ENCODE data around the gene KCNN3. TPM values are rescaled to one million over a fixed set of nuclear protein-coding genes. Genes with fewer than 3 reads are reported as not detected.

The KCNN3 gene
- total RNA-seq, 1 experiment from 2014 or later = 0.07 TPM

- POLR2A ChIA-PET = no interaction called here
- intact Hi-C loops (cut with micrococcal nuclease) = loop anchor here (10.0 kb wide), 1 partner anchor 45 kb away; no protein-coding TSS in a partner anchor
Observed at GRCh38 chr1:154769193-154769895, 100.7 kb downstream of the KCNN3 start.

DNA sequence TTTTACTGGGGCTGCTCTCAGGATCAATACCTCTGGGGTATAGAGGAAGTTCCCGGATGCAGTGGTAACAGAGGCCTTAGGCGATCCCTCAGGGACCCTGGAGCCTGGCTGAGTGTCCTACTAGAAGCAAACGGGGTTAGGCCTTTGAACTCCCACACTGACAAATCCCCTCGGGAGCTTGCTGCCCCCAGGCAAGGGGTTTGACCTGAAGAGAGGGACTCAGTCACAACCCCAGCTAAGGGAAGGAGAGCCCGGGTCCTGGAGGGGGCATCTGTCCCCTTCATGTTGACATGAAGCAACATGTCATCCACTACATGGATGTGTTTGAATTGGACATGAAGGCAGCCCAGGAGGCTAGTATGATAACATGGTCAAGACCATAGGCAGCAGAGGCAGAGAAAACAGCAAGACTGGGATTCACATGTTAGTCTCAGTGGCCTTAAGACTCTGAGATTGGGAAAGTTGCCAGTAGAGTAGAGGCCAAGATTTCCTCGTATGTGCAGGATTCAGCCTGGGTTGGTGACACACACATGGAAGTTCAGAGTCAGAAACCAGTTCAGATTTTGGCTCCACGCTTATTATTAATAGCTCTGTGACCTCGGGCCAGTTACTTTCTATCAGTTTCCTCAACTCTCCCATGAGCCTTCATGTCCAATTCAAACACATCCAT, 101.5 kb downstream of the KCNN3 start:
- Mint-ChIP-seq H3K4me3 (ENCODE audit: unreplicated experiment) (no peak overlapping the region), H3K27me3 (ENCODE audit: insufficient read depth, unreplicated experiment) (peaks cover 29% of the 10 kb centered on the region)
- intact Hi-C loops (cut with micrococcal nuclease) = loop anchor here (10.0 kb wide), 1 partner anchor 46 kb away; no protein-coding TSS in a partner anchor

More at GRCh38 chr1:154769193-154769895, 100.7 kb downstream of the KCNN3 start:
- H3K4me1 Mint-ChIP-seq (ENCODE audit: insufficient read depth, unreplicated experiment) = no peaks in the 10 kb centered on the region
- CTCF ChIA-PET = interaction anchor here (0.6 to 0.8 kb wide), 2 partner anchors 49 to 110 kb away, joined by 3 read pairs; no protein-coding TSS in a partner anchor
- no peak for DNase-seq (ENCODE audit: unreplicated experiment)
- peaks cover 22% of the 10 kb centered on the region for H3K27me3 Mint-ChIP-seq (ENCODE audit: insufficient read depth, unreplicated experiment)
- no peak overlapping the region for H3K4me3 Mint-ChIP-seq (ENCODE audit: unreplicated experiment)
- TF ChIP-seq, protein P1, sequence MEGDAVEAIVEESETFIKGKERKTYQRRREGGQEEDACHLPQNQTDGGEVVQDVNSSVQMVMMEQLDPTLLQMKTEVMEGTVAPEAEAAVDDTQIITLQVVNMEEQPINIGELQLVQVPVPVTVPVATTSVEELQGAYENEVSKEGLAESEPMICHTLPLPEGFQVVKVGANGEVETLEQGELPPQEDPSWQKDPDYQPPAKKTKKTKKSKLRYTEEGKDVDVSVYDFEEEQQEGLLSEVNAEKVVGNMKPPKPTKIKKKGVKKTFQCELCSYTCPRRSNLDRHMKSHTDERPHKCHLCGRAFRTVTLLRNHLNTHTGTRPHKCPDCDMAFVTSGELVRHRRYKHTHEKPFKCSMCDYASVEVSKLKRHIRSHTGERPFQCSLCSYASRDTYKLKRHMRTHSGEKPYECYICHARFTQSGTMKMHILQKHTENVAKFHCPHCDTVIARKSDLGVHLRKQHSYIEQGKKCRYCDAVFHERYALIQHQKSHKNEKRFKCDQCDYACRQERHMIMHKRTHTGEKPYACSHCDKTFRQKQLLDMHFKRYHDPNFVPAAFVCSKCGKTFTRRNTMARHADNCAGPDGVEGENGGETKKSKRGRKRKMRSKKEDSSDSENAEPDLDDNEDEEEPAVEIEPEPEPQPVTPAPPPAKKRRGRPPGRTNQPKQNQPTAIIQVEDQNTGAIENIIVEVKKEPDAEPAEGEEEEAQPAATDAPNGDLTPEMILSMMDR (IDR thresholded peaks at IDR 0.05; ENCODE audit: unreplicated experiment) = no peak
- no peaks in the 10 kb centered on the region for H3K36me3 Mint-ChIP-seq (ENCODE audit: insufficient read depth, unreplicated experiment)
- no TSS peak for BruUV-seq (replicated peaks)
- no peak overlapping the region for H3K27ac Mint-ChIP-seq (ENCODE audit: low read depth, unreplicated experiment)
- no peaks in the 10 kb centered on the region for H3K9me3 Mint-ChIP-seq (ENCODE audit: unreplicated experiment)

GRCh38 chr1:154767315-154768240, 102.5 kb downstream of the KCNN3 start:
- H3K9me3 Mint-ChIP-seq (ENCODE audit: unreplicated experiment) = no peaks in the 10 kb centered on the region
- H3K36me3 Mint-ChIP-seq (ENCODE audit: insufficient read depth, unreplicated experiment) = no peaks in the 10 kb centered on the region
- BruUV-seq (replicated peaks) = no TSS peak
- peak; percentile 15 for DNase-seq (ENCODE audit: unreplicated experiment)
- no peaks in the 10 kb centered on the region for H3K4me1 Mint-ChIP-seq (ENCODE audit: insufficient read depth, unreplicated experiment)
- no peak overlapping the region for H3K27ac Mint-ChIP-seq (ENCODE audit: low read depth, unreplicated experiment)
- H3K4me3 Mint-ChIP-seq (ENCODE audit: unreplicated experiment) = no peak overlapping the region
- POLR2A ChIA-PET = no interaction called here
- peaks cover 39% of the 10 kb centered on the region for H3K27me3 Mint-ChIP-seq (ENCODE audit: insufficient read depth, unreplicated experiment)
- CTCF ChIA-PET = interaction anchor here (0.7 to 1.1 kb wide), 3 partner anchors 16 to 97 kb away, joined by 3 to 4 read pairs (median 3); no protein-coding TSS in a partner anchor
- intact Hi-C loops (cut with micrococcal nuclease) = loop anchor here (10.0 kb wide), 1 partner anchor 47 kb away; no protein-coding TSS in a partner anchor
- TF ChIP-seq, protein P1 (IDR thresholded peaks at IDR 0.05; ENCODE audit: unreplicated experiment) = no peak

More for the DNA sequence above, 101.5 kb downstream of the KCNN3 start:
- H3K36me3 Mint-ChIP-seq (ENCODE audit: insufficient read depth, unreplicated experiment) = no peaks in the 10 kb centered on the region
- TF ChIP-seq, protein P1 (IDR thresholded peaks at IDR 0.05; ENCODE audit: unreplicated experiment) = no peak
- BruUV-seq (replicated peaks) = no TSS peak
- no peak for DNase-seq (ENCODE audit: unreplicated experiment)
- no peaks in the 10 kb centered on the region for H3K9me3 Mint-ChIP-seq (ENCODE audit: unreplicated experiment)
- ChIA-PET POLR2A (no interaction called here), CTCF (interaction anchor here (0.6 to 1.1 kb wide), 4 partner anchors 17 to 317 kb away, joined by 3 to 4 read pairs (median 3); no protein-coding TSS in a partner anchor)
- H3K27ac Mint-ChIP-seq (ENCODE audit: low read depth, unreplicated experiment) = no peak overlapping the region
- no peaks in the 10 kb centered on the region for H3K4me1 Mint-ChIP-seq (ENCODE audit: insufficient read depth, unreplicated experiment)
